HG03469 (cell line): Measurements from ENCODE around the gene PATJ.
"Not testable (repeated sequence)": the region's sequence is repeated elsewhere in the genome, so short reads cannot be mapped to it uniquely, and the experiment has no call there.

Source experiments
- ATAC-seq: cut with Tn5 transposase; IDR thresholded peaks from one replicate; pipeline ENCODE4 v1.9.1; 2021; ENCODE audit warnings: mild to moderate bottlenecking, moderate library complexity, moderate number of reproducible peaks; ENCODE audit not compliant: unreplicated experiment

PATJ gene

GRCh38 chr1:61879887-61880474, 137.7 kb downstream of the PATJ start:
- ATAC-seq, result not testable (repeated sequence)

- no peak for ATAC-seq
Measured at GRCh38 chr1:61887076-61887867, 145.0 kb downstream of the PATJ start.

- no peak for ATAC-seq
Measured at GRCh38 chr1:61887931-61888564, 145.8 kb downstream of the PATJ start.

- no peak for ATAC-seq
Measured at GRCh38 chr1:61888808-61889207, 146.5 kb downstream of the PATJ start.

- not testable (repeated sequence) for ATAC-seq
Measured at GRCh38 chr1:61890435-61890834, 148.2 kb downstream of the PATJ start.

GRCh38 chr1:61892977-61893376, 150.7 kb downstream of the PATJ start:
- ATAC-seq, result no peak

- not testable (repeated sequence) for ATAC-seq
Measured at GRCh38 chr1:61894296-61894695, 152.0 kb downstream of the PATJ start.

- no peak for ATAC-seq
Measured at GRCh38 chr1:61895175-61895574, 152.9 kb downstream of the PATJ start.

GRCh38 chr1:61898658-61899057, 156.4 kb downstream of the PATJ start:
- no peak for ATAC-seq

GRCh38 chr1:61904354-61904753, 162.1 kb downstream of the PATJ start:
- ATAC-seq, result no peak

- no peak for ATAC-seq
Measured at GRCh38 chr1:61907102-61907501, 164.8 kb downstream of the PATJ start.

- no peak for ATAC-seq
Measured at GRCh38 chr1:61910035-61910434, 167.8 kb downstream of the PATJ start.

GRCh38 chr1:61914823-61915482, 172.7 kb downstream of the PATJ start:
- ATAC-seq, result no peak

GRCh38 chr1:61921435-61921834, 179.2 kb downstream of the PATJ start:
- ATAC-seq, result no peak

GRCh38 chr1:61922950-61923480, 180.7 kb downstream of the PATJ start:
- no peak for ATAC-seq

GRCh38 chr1:61925591-61926298, 183.5 kb downstream of the PATJ start:
- ATAC-seq, result no peak

GRCh38 chr1:61926597-61926996, 184.3 kb downstream of the PATJ start:
- no peak for ATAC-seq

GRCh38 chr1:61930116-61930645, 187.9 kb downstream of the PATJ start:
- no peak for ATAC-seq

GRCh38 chr1:61931587-61932279, 189.5 kb downstream of the PATJ start:
- ATAC-seq, result no peak

GRCh38 chr1:61935516-61935915, 193.2 kb downstream of the PATJ start:
- ATAC-seq, result no peak
